ENCODE results near the gene PAX1.

The PAX1 gene

GRCh38 chr20:21719592-21720214, 14.2 kb downstream of the PAX1 start:
- no peak overlapping the region for H3K9ac ChIP-seq (ENCODE audit: low read length)
- H3K9me3 ChIP-seq (ENCODE audit: low read length): no peaks in the 10 kb centered on the region
- H3K27me3 ChIP-seq (ENCODE audit: insufficient read depth, low read length): no peaks in the 10 kb centered on the region
- H4K20me1 ChIP-seq (ENCODE audit: insufficient read depth, low read length): no peaks in the 10 kb centered on the region
- H3K9me2 ChIP-seq (ENCODE audit: low read depth, low read length): no peaks in the 10 kb centered on the region
- H3K4me2 ChIP-seq (ENCODE audit: low read length): no peak overlapping the region
- no peaks in the 10 kb centered on the region for H3F3A ChIP-seq (ENCODE audit: insufficient read depth, low read length)
- H3K36me3 ChIP-seq (ENCODE audit: insufficient read depth, low read length): no peaks in the 10 kb centered on the region
- H3K4me1 ChIP-seq (ENCODE audit: insufficient read depth, low read length, severe bottlenecking): no peaks in the 10 kb centered on the region
- no peak overlapping the region for H3K27ac ChIP-seq (ENCODE audit: low read depth, low read length, poor library complexity, severe bottlenecking)
- no peak overlapping the region for H2AFZ ChIP-seq (ENCODE audit: low read length)
- TF ChIP-seq, protein P1, sequence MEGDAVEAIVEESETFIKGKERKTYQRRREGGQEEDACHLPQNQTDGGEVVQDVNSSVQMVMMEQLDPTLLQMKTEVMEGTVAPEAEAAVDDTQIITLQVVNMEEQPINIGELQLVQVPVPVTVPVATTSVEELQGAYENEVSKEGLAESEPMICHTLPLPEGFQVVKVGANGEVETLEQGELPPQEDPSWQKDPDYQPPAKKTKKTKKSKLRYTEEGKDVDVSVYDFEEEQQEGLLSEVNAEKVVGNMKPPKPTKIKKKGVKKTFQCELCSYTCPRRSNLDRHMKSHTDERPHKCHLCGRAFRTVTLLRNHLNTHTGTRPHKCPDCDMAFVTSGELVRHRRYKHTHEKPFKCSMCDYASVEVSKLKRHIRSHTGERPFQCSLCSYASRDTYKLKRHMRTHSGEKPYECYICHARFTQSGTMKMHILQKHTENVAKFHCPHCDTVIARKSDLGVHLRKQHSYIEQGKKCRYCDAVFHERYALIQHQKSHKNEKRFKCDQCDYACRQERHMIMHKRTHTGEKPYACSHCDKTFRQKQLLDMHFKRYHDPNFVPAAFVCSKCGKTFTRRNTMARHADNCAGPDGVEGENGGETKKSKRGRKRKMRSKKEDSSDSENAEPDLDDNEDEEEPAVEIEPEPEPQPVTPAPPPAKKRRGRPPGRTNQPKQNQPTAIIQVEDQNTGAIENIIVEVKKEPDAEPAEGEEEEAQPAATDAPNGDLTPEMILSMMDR (IDR thresholded peaks at IDR 0.05; ENCODE audit: low read length): peak; percentile 76
- no peak for TF ChIP-seq EZH2 (IDR thresholded peaks at IDR 0.05; ENCODE audit: borderline replicate concordance, low read length)
- no peak overlapping the region for H3K4me3 ChIP-seq (ENCODE audit: low read depth, low read length, poor library complexity, severe bottlenecking)
- H3K79me2 ChIP-seq (ENCODE audit: insufficient read depth, low read length): no peaks in the 10 kb centered on the region

GRCh38 chr20:21725892-21726291, 20.4 kb downstream of the PAX1 start:
- Histone ChIP-seq H3K9ac (ENCODE audit: low read length) (no peak overlapping the region), H3K4me2 (ENCODE audit: low read length) (no peak overlapping the region), H3K27me3 (ENCODE audit: insufficient read depth, low read length) (no peaks in the 10 kb centered on the region), H3K4me1 (ENCODE audit: insufficient read depth, low read length, severe bottlenecking) (no peaks in the 10 kb centered on the region), H3K79me2 (ENCODE audit: insufficient read depth, low read length) (no peaks in the 10 kb centered on the region), H3F3A (ENCODE audit: insufficient read depth, low read length) (no peaks in the 10 kb centered on the region), H4K20me1 (ENCODE audit: insufficient read depth, low read length) (no peaks in the 10 kb centered on the region), H3K4me3 (ENCODE audit: low read depth, low read length, poor library complexity, severe bottlenecking) (no peak overlapping the region), H3K9me3 (ENCODE audit: low read length) (no peaks in the 10 kb centered on the region), H3K27ac (ENCODE audit: low read depth, low read length, poor library complexity, severe bottlenecking) (no peak overlapping the region), H3K9me2 (ENCODE audit: low read depth, low read length) (no peaks in the 10 kb centered on the region), H2AFZ (ENCODE audit: low read length) (no peak overlapping the region), H3K36me3 (ENCODE audit: insufficient read depth, low read length) (no peaks in the 10 kb centered on the region)
- no peak for TF ChIP-seq EZH2 (IDR thresholded peaks at IDR 0.05; ENCODE audit: borderline replicate concordance, low read length)
- TF ChIP-seq, protein P1 (IDR thresholded peaks at IDR 0.05; ENCODE audit: low read length): no peak

GRCh38 chr20:21729316-21729715, 23.9 kb downstream of the PAX1 start:
- TF ChIP-seq, protein P1 (IDR thresholded peaks at IDR 0.05; ENCODE audit: low read length): no peak
- TF ChIP-seq EZH2 (IDR thresholded peaks at IDR 0.05; ENCODE audit: borderline replicate concordance, low read length): no peak
- H3K27me3 ChIP-seq (ENCODE audit: insufficient read depth, low read length): no peaks in the 10 kb centered on the region
- H4K20me1 ChIP-seq (ENCODE audit: insufficient read depth, low read length): no peaks in the 10 kb centered on the region
- H3F3A ChIP-seq (ENCODE audit: insufficient read depth, low read length): no peaks in the 10 kb centered on the region
- H3K9ac ChIP-seq (ENCODE audit: low read length): no peak overlapping the region
- no peaks in the 10 kb centered on the region for H3K9me2 ChIP-seq (ENCODE audit: low read depth, low read length)
- no peaks in the 10 kb centered on the region for H3K36me3 ChIP-seq (ENCODE audit: insufficient read depth, low read length)
- no peak overlapping the region for H3K27ac ChIP-seq (ENCODE audit: low read depth, low read length, poor library complexity, severe bottlenecking)
- no peaks in the 10 kb centered on the region for H3K79me2 ChIP-seq (ENCODE audit: insufficient read depth, low read length)
- H3K9me3 ChIP-seq (ENCODE audit: low read length): no peaks in the 10 kb centered on the region
- H3K4me2 ChIP-seq (ENCODE audit: low read length): no peak overlapping the region
- H3K4me1 ChIP-seq (ENCODE audit: insufficient read depth, low read length, severe bottlenecking): no peaks in the 10 kb centered on the region
- no peak overlapping the region for H3K4me3 ChIP-seq (ENCODE audit: low read depth, low read length, poor library complexity, severe bottlenecking)
- H2AFZ ChIP-seq (ENCODE audit: low read length): no peak overlapping the region
